Stomach (tissue), 9 donors: ENCODE data around the gene SLC23A1. TPM values are rescaled to one million over a fixed set of nuclear protein-coding genes. Genes with fewer than 3 reads are reported as not detected.
"Not testable (repeated sequence)": the region's sequence is repeated elsewhere in the genome, so short reads cannot be mapped to it uniquely, and the experiment has no call there.

ENCODE experiments used
- DNase-seq, 2 donors: peaks; one replicate each; pipeline versions ENCODE4 v3.0.0 to v3.0.0-alpha.2; 2013 to 2019
- H3K27ac ChIP-seq, 5 donors: fragments of 200-600 bp in 4 of 5; sonication (generic) in 4 of 5; one replicate each; pipeline ENCODE4 v1.5.1; 2013 to 2019; ENCODE audit warnings: mild to moderate bottlenecking in 1 of 5, moderate library complexity in 1 of 5
- H3K27me3 ChIP-seq, 3 donors: fragments of 200-600 bp; sonication (generic); one replicate each; pipeline ENCODE4 v1.5.1; 2017 to 2019; ENCODE audit warnings: mixed run types in 1 of 3
- H3K36me3 ChIP-seq, 4 donors: fragments of 200-600 bp; sonication (generic); 1 replicate in 3 of 4; 2 replicates in 1 of 4; pipeline ENCODE4 v1.5.1; 2016 to 2019
- H3K4me1 ChIP-seq, 4 donors: fragments of 200-600 bp; sonication (generic); one replicate each; pipeline ENCODE4 v1.5.1; 2016 to 2019
- H3K4me3 ChIP-seq, 4 donors: fragments of 200-600 bp; sonication (generic) in 3 of 4; one replicate each; pipeline ENCODE4 v1.5.1; 2016 to 2019; ENCODE audit warnings: mild to moderate bottlenecking in 1 of 4
- H3K9me3 ChIP-seq, 4 donors: fragments of 200-600 bp; sonication (generic); one replicate each; pipeline ENCODE4 v1.5.1; 2016 to 2019
- CTCF ChIP-seq, 7 experiments: fragments of 450-650 bp in 4 of 7; fragments of 200-600 bp in 3 of 7; sonication (generic) in 3 of 7; IDR thresholded peaks; one replicate each; pipeline ENCODE4 v1.5.1; 2016 to 2019; ENCODE audit warnings: antibody characterized with exemption in 7 of 7, control low read depth in 2 of 7, mild to moderate bottlenecking in 1 of 7
- EP300 ChIP-seq: sonication (generic); formaldehyde crosslinking; IDR thresholded peaks from one replicate; pipeline ENCODE4 v1.6.1; 2017; ENCODE audit warnings: antibody characterized with exemption
- POLR2A ChIP-seq, 4 donors: fragments of 450-650 bp; IDR thresholded peaks; one replicate each; pipeline ENCODE4 v1.6.1; 2016; ENCODE audit warnings: antibody characterized with exemption in 4 of 4, control low read depth in 2 of 4, mild to moderate bottlenecking in 1 of 4, moderate library complexity in 1 of 4
- POLR2AphosphoS5 ChIP-seq, 3 donors: sonication (generic); formaldehyde crosslinking; IDR thresholded peaks; one replicate each; pipeline ENCODE4 v1.6.1; 2016; ENCODE audit warnings: antibody characterized with exemption in 3 of 3
- WGBS, 5 donors: extraction: QIAGEN DNeasy Blood & Tissue Kit in 3 of 5; methylation state at CpG; one replicate each; pipeline versions ENCODE4 v1.1.5 to v1.1.7; 2013 to 2018; 5-methylcytosine and 5-hydroxymethylcytosine counted together
- intact Hi-C: fragments of 100-400 bp; cut with DNase I; formaldehyde crosslinking; loops from one replicate; pipeline ENCODE4 v1.15.1; 2023; ENCODE audit warnings: low total_unique reads
- polyA plus RNA-seq, 3 donors: library from polyadenylated mRNA; stranded (reverse); fragments of 200-250 nt; gene quantifications; one replicate each; pipeline ENCODE4 v1.2.3, GENCODE V29; 2013
- total RNA-seq, 5 donors: library from RNA; depleted of rRNA; stranded (reverse); fragments of >200 nt; gene quantifications; one replicate each; pipeline versions ENCODE4 v1.1.0 to v1.2.3, GENCODE V29; 2014 to 2016
- donor health status: healthy with polysubstance abuse.
- donor health status: Bipolar disorder and iron deficiency.
- donor health status: healthy.

Gene SLC23A1
- total and polyA plus RNA-seq, 8 donors, result 0.37 TPM; not detected in 7

- Histone ChIP-seq H3K4me3 (no peak overlapping the region), H3K27me3 (no peaks in the 10 kb centered on the region), H3K4me1 (peaks cover 0 to 42% (median 19%) of the 10 kb centered on the region in 4 donors), H3K9me3 (no peaks in the 10 kb centered on the region), H3K36me3 (peaks cover 0 to 15% (median 12%) of the 10 kb centered on the region in 4 donors), H3K27ac (no peak overlapping the region)
- intact Hi-C loops, result no loop called here
- TF ChIP-seq POLR2A (IDR thresholded peaks at IDR 0.05), result no peak
- no peak for TF ChIP-seq EP300
- no peak for TF ChIP-seq CTCF (IDR thresholded peaks at IDR 0.05)
- no peak for TF ChIP-seq POLR2AphosphoS5 (IDR thresholded peaks at IDR 0.05)
- no peak for DNase-seq
Measured at GRCh38 chr5:139358064-139358463, 25.0 kb downstream of the SLC23A1 start.

GRCh38 chr5:139355900-139356299 is 27.2 kb downstream of the SLC23A1 start:
- DNase-seq, H3K27me3 ChIP-seq, intact Hi-C loops, H3K27ac ChIP-seq, H3K9me3 ChIP-seq, H3K4me3 ChIP-seq: not testable (repeated sequence)
- WGBS, 5 donors, result 93 to 98% (median 96%) methylated on average over 8 of the region's 8 CpGs
- peaks cover 0 to 13% (median 12%) of the 10 kb centered on the region in 4 donors for H3K36me3 ChIP-seq
- peaks cover 0 to 50% (median 27%) of the 10 kb centered on the region in 4 donors for H3K4me1 ChIP-seq

- H3K36me3 ChIP-seq, result peaks cover 0 to 16% (median 14%) of the 10 kb centered on the region in 4 donors
- no peak for DNase-seq
- no peaks in the 10 kb centered on the region for H3K9me3 ChIP-seq
- H3K27ac ChIP-seq, result no peak overlapping the region
- peaks cover 0 to 61% (median 32%) of the 10 kb centered on the region in 4 donors for H3K4me1 ChIP-seq
- no peak overlapping the region for H3K4me3 ChIP-seq
- intact Hi-C loops, result no loop called here
- H3K27me3 ChIP-seq, result no peaks in the 10 kb centered on the region
- no peak for TF ChIP-seq CTCF (IDR thresholded peaks at IDR 0.05)
- no peak for TF ChIP-seq POLR2AphosphoS5 (IDR thresholded peaks at IDR 0.05)
- TF ChIP-seq EP300, result no peak
- TF ChIP-seq POLR2A (IDR thresholded peaks at IDR 0.05), result no peak
- 78 to 96% (median 95%) methylated on average over 3 of the region's 3 CpGs for WGBS, 5 donors
Measured at GRCh38 chr5:139354186-139354585, 28.9 kb downstream of the SLC23A1 start.

GRCh38 chr5:139347863-139348262 is 35.2 kb downstream of the SLC23A1 start:
- DNase-seq, H3K27me3 ChIP-seq: not testable (repeated sequence)
- 89 to 91% (median 90%) methylated on average over 9 of the region's 9 CpGs for WGBS, 5 donors

GRCh38 chr5:139345442-139345841 is 37.7 kb downstream of the SLC23A1 start:
- not testable (repeated sequence) for DNase-seq, H3K27ac ChIP-seq, H3K4me3 ChIP-seq, H3K9me3 ChIP-seq, H3K27me3 ChIP-seq
- Histone ChIP-seq H3K36me3 (peaks cover 0 to 24% (median 7%) of the 10 kb centered on the region in 4 donors), H3K4me1 (peaks cover 31 to 84% (median 67%) of the 10 kb centered on the region in 4 donors)
- 93 to 97% (median 94%) methylated on average over 8 of the region's 8 CpGs for WGBS, 5 donors
- intact Hi-C loops, result loop anchor here (10.0 kb wide), 1 partner anchor 51 kb away; the partner anchor contains the start of gene MATR3

More at GRCh38 chr5:139347863-139348262, 35.2 kb downstream of the SLC23A1 start:
- Histone ChIP-seq H3K4me1 (peaks cover 20 to 89% (median 59%) of the 10 kb centered on the region in 4 donors), H3K36me3 (peaks cover 0 to 30% (median 7%) of the 10 kb centered on the region in 4 donors)
- intact Hi-C loops, result loop anchor here (10.0 kb wide), 1 partner anchor 53 kb away; the partner anchor contains the start of gene MATR3
- H3K27ac ChIP-seq, H3K4me3 ChIP-seq, H3K9me3 ChIP-seq: not testable (repeated sequence)

GRCh38 chr5:139344177-139344576 is 38.9 kb downstream of the SLC23A1 start:
- H3K4me3 ChIP-seq, result peak overlapping the region in 2 of 4 donors; percentile 75 to 89
- no peak for TF ChIP-seq EP300
- no peak for TF ChIP-seq CTCF (IDR thresholded peaks at IDR 0.05)
- no peak for TF ChIP-seq POLR2AphosphoS5 (IDR thresholded peaks at IDR 0.05)
- TF ChIP-seq POLR2A (IDR thresholded peaks at IDR 0.05), result no peak
- intact Hi-C loops, result loop anchor here (10.0 kb wide), 1 partner anchor 49 kb away; the partner anchor contains the start of gene MATR3

More at GRCh38 chr5:139344177-139344576, 38.9 kb downstream of the SLC23A1 start:
- no peaks in the 10 kb centered on the region for H3K9me3 ChIP-seq
- no peak overlapping the region for H3K27ac ChIP-seq
- DNase-seq, result no peak
- WGBS, 5 donors, result 54 to 69% (median 59%) methylated on average over 2 of the region's 2 CpGs
- H3K4me1 ChIP-seq, result peaks cover 31 to 77% (median 60%) of the 10 kb centered on the region in 4 donors
- no peaks in the 10 kb centered on the region for H3K27me3 ChIP-seq
- peaks cover 0 to 20% (median 5%) of the 10 kb centered on the region in 4 donors for H3K36me3 ChIP-seq
